ENCODE results near the gene NFKBIE. TPM values are rescaled to one million over a fixed set of nuclear protein-coding genes. Genes with fewer than 3 reads are reported as not detected.
A peak's percentile ranks its signal among the peaks of the same experiment; 100 is the strongest.

Gene NFKBIE
- total RNA-seq, 2 donors from 2014 or later = 18.9 to 68.6 TPM

- H3K36me3 ChIP-seq (replicated peaks in 1 of 2; ENCODE audit: insufficient read depth in 1 of 2, low read depth in 2 of 2) = no peaks in the 10 kb centered on the region
- WGBS, 2 donors = 74 to 80% methylated on average over 7 of the region's 7 CpGs
- TF ChIP-seq POLR2A (IDR thresholded peaks at IDR 0.05) = no peak
- TF ChIP-seq, protein P1, sequence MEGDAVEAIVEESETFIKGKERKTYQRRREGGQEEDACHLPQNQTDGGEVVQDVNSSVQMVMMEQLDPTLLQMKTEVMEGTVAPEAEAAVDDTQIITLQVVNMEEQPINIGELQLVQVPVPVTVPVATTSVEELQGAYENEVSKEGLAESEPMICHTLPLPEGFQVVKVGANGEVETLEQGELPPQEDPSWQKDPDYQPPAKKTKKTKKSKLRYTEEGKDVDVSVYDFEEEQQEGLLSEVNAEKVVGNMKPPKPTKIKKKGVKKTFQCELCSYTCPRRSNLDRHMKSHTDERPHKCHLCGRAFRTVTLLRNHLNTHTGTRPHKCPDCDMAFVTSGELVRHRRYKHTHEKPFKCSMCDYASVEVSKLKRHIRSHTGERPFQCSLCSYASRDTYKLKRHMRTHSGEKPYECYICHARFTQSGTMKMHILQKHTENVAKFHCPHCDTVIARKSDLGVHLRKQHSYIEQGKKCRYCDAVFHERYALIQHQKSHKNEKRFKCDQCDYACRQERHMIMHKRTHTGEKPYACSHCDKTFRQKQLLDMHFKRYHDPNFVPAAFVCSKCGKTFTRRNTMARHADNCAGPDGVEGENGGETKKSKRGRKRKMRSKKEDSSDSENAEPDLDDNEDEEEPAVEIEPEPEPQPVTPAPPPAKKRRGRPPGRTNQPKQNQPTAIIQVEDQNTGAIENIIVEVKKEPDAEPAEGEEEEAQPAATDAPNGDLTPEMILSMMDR (IDR thresholded peaks at IDR 0.05) = no peak
- no peak for DNase-seq
- peak overlapping the region; percentile 92 to 100 (median 98) for H3K27ac ChIP-seq
- intact Hi-C loops (cut with DNase I) = no loop called here
- no peak for ATAC-seq
- no peaks in the 10 kb centered on the region for H3K9me3 ChIP-seq
- H3K27me3 ChIP-seq = no peaks in the 10 kb centered on the region
- H3K4me1 ChIP-seq = peaks cover 46% of the 10 kb centered on the region
- no peak overlapping the region for H3K4me3 ChIP-seq
Measured at GRCh38 chr6:44238687-44239350, 26.5 kb downstream of the NFKBIE start.

DNA sequence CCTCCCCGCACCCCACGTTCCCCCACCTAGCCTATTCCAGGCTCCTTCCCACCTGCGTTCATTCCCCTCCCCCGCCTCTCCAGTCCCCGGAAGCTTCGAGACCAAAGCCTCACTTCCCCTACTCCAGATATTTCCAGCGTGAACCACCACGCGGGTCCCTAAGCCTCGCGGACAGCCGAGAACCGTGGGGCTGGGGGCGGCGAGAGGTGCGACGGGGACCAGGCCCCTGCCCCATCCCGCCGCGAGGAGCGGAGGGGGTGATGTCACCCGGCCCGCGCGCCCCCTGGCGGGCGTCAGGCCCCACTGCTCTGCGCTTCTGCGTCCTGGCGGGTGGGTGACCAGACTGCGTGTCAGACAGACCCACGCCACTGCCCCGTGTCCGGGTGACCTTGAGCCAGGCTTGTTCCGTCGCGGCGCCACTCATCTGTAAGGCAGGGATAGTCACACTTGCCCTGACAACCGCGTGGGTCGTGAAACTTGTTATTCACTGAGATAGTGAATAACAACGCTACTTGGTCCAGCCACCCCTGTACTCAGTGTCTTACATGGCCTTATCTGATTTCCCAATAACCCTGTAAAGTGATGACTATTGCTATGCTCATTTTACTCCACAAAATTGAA, 27.4 kb downstream of the NFKBIE start:
- intact Hi-C loops (cut with DNase I) = no loop called here
- Histone ChIP-seq H3K9me3 (no peaks in the 10 kb centered on the region), H3K4me1 (peaks cover 52% of the 10 kb centered on the region), H3K36me3 (replicated peaks in 1 of 2; ENCODE audit: insufficient read depth in 1 of 2, low read depth in 2 of 2) (peaks cover 0 to 3% of the 10 kb centered on the region in 2 donors), H3K27ac (peak overlapping the region; percentile 92 to 100 (median 98)), H3K27me3 (no peaks in the 10 kb centered on the region), H3K4me3 (peak overlapping the region; percentile 7 to 22)
- TF ChIP-seq, protein P1 (IDR thresholded peaks at IDR 0.05) = peak; percentile 97 to 98 (median 97)
- TF ChIP-seq POLR2A (IDR thresholded peaks at IDR 0.05) = peak; percentile 2 to 46 (median 38)
- ATAC-seq (peak; percentile 80), DNase-seq (peak; percentile 81 to 85 (median 82))
- 0 to 1% methylated on average over 21 to 41 of the region's 42 CpGs for WGBS, 2 donors

DNA sequence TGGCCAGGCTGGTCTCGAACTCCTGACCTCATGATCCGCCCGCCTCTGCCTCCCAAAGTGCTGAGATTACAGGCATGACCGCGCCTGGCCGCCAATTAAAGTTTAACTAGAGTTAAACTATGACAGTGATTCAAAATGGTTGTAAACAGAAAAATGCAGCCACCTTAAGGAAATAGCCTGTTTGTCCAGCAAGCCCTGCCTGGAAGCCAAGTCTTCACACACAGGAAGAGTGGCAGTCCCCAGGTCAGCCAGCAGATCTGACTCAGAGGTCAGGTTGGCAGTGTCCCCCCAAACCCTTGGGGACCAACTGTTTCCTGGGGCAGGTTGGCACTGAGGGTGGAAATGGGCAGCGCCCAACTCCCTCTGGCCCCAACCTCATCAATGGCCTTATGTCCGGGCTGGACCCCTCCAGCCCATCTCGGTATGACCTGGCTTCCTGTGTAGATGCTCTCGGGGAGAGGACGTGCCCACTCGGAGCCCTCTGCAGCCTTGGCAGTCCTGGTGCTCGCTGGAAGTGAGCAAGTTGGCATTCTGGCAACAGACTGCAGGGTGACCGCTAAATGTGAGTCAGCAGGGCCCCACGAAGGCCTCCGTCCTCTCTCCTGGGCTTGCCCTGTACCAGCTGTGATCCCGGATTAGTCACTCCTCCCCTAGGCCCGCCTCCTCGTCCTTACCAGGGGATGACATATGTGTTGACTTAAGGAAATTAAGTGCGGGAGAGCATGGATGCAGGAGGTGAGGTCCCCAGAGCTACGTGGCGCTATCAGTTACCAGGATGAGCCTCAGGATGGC, 28.1 kb downstream of the NFKBIE start:
- peaks cover 52% of the 10 kb centered on the region for H3K4me1 ChIP-seq
- H3K9me3 ChIP-seq = no peaks in the 10 kb centered on the region
- H3K4me3 ChIP-seq = peak overlapping the region; percentile 7 to 22
- TF ChIP-seq POLR2A (IDR thresholded peaks at IDR 0.05) = peak; percentile 58 to 87 (median 87)
- TF ChIP-seq, protein P1 (IDR thresholded peaks at IDR 0.05) = peak in 2 of 7 experiments; percentile 14 to 21
- peak overlapping the region; percentile 92 to 100 (median 98) for H3K27ac ChIP-seq
- H3K36me3 ChIP-seq (replicated peaks in 1 of 2; ENCODE audit: insufficient read depth in 1 of 2, low read depth in 2 of 2) = peaks cover 0 to 6% of the 10 kb centered on the region in 2 donors
- ATAC-seq (peak; percentile 95), DNase-seq (peak; percentile 97 to 99 (median 98))
- H3K27me3 ChIP-seq = no peaks in the 10 kb centered on the region
- 4 to 5% methylated on average over 13 to 22 of the region's 22 CpGs for WGBS, 2 donors
- intact Hi-C loops (cut with DNase I) = no loop called here

DNA sequence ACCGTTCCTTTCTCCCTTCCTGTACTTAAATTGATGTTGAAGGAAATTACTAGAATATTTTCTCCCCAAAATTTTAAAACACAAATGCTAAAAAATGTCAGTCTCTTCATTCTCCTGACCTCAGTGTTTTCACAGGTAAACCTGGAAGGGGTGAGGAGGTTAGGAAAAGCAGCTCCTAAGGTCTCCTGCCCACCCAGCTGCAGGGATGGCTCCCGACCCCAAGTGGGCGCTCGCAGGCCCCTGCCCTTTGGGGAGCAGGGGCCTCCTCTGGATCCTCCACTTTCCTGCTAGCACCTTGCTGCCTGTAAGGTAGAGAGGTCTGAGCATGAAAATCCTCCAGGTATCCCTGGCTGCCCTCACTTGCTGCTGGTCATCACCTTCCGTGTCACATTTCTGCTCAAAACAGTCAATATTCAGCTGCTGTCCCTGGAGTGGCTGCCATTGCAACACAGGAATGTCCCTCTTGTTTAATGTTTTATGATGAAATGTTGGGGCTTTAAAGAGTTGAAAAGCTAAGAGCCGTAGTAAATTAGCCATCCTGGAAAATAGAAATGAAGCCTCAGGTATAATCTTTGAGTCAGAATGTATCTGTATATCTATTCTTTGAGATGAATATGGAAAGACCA, 29.3 kb downstream of the NFKBIE start:
- intact Hi-C loops (cut with DNase I) = no loop called here
- Histone ChIP-seq H3K27me3 (no peaks in the 10 kb centered on the region), H3K4me3 (no peak overlapping the region), H3K27ac (peak overlapping the region in 3 of 4 donors; percentile 92 to 99 (median 97)), H3K36me3 (replicated peaks in 1 of 2; ENCODE audit: insufficient read depth in 1 of 2, low read depth in 2 of 2) (peaks cover 0 to 8% of the 10 kb centered on the region in 2 donors), H3K4me1 (peaks cover 52% of the 10 kb centered on the region), H3K9me3 (no peaks in the 10 kb centered on the region)
- no peak for DNase-seq
- 81 to 84% methylated on average over 3 to 6 of the region's 6 CpGs for WGBS, 2 donors
- no peak for ATAC-seq
- TF ChIP-seq POLR2A (IDR thresholded peaks at IDR 0.05) = no peak
- TF ChIP-seq, protein P1 (IDR thresholded peaks at IDR 0.05) = no peak
